Left ventricle myocardium inferior (tissue), 1 donor: ENCODE results near the gene GUCY1A2. TPM values are rescaled to one million over a fixed set of nuclear protein-coding genes. Genes with fewer than 3 reads are reported as not detected.

Source experiments
- DNase-seq: peaks from one replicate; pipeline ENCODE4 v3.0.0-alpha.2; 2020
- H3K27ac ChIP-seq: fragments of 200-600 bp; replicated peaks from 2 replicates; pipeline ENCODE4 v1.8.0; 2021
- H3K27me3 ChIP-seq: fragments of 200-600 bp; 2 replicates; pipeline ENCODE4 v1.8.0; 2021; ENCODE audit warnings: low read depth
- H3K36me3 ChIP-seq: fragments of 200-600 bp; 2 replicates; pipeline ENCODE4 v1.8.0; 2021
- H3K4me1 ChIP-seq: fragments of 200-600 bp; 2 replicates; pipeline ENCODE4 v1.8.0; 2021
- H3K4me3 ChIP-seq: fragments of 200-600 bp; 2 replicates; pipeline ENCODE4 v1.8.0; 2021; ENCODE audit warnings: mild to moderate bottlenecking, moderate library complexity
- H3K9me3 ChIP-seq: fragments of 200-600 bp; replicated peaks from 2 replicates; pipeline ENCODE4 v1.8.0; 2021
- intact Hi-C: fragments of 100-400 bp; cut with micrococcal nuclease; formaldehyde crosslinking; loops from one replicate; pipeline ENCODE4 v1.11.0; 2022
- total RNA-seq: library from RNA; stranded (reverse); fragmentation: NEBNext Ultra II Directional; extraction: Animal tissue kit (Norgen Biotek cat#: 25700); gene quantifications from one replicate; pipeline ENCODE4 v1.2.1, GENCODE V29; 2021
- TF ChIP-seq, protein P1 (sequence below): fragments of 200-600 bp; IDR thresholded peaks from 2 replicates; pipeline ENCODE4 v1.8.0; 2021; ENCODE audit warnings: antibody characterized with exemption, mild to moderate bottlenecking, borderline replicate concordance
- donor health status: DM: no; HTN: yes; CAD: no; lungs with severe emphysema.

GUCY1A2 gene
- total RNA-seq, 1 donor from 2014 or later = 10.2 TPM

DNA sequence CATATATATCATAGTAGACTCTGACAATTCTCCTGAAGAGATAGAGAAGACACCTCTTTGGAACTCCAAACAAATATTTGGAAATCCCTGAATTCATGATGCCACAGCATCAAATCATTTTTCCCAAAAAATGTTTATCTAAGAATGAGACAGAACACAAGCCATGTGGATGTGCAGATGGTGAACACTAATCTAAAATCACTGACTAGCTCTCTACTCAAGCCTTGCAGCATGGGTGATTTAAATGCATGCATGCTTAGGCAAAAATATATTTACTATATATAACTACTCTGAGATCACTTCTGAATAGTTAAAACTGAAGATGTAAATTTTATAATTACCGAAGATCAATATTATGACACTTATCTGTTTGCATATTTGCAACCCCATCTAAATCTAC, 289.9 kb downstream of the GUCY1A2 start:
- intact Hi-C loops = no loop called here
- no peak for DNase-seq
- no peaks in the 10 kb centered on the region for H3K27me3 ChIP-seq

DNA sequence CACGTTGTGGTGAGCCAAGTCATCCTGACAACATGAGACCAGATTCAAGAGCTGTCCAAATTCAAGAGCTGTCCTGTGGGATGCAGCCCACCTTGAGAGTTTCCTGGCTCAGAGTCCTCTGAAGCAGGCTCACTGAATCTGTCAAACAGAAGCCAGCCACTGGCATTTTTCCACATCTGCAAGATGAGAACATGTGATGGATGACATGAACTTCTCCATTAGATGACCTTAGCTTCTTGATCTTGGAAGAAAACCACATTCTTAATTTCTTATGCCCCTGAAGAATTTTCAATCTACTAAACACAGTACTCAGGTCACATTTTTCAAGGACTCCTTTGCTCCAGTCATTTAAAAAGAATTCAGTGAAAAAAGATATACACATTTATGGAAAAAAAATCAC, 291.0 kb downstream of the GUCY1A2 start:
- no peaks in the 10 kb centered on the region for H3K4me1 ChIP-seq
- no peaks in the 10 kb centered on the region for H3K27me3 ChIP-seq
- no peak overlapping the region for H3K4me3 ChIP-seq
- no peak for DNase-seq
- intact Hi-C loops = no loop called here
- TF ChIP-seq, protein P1, sequence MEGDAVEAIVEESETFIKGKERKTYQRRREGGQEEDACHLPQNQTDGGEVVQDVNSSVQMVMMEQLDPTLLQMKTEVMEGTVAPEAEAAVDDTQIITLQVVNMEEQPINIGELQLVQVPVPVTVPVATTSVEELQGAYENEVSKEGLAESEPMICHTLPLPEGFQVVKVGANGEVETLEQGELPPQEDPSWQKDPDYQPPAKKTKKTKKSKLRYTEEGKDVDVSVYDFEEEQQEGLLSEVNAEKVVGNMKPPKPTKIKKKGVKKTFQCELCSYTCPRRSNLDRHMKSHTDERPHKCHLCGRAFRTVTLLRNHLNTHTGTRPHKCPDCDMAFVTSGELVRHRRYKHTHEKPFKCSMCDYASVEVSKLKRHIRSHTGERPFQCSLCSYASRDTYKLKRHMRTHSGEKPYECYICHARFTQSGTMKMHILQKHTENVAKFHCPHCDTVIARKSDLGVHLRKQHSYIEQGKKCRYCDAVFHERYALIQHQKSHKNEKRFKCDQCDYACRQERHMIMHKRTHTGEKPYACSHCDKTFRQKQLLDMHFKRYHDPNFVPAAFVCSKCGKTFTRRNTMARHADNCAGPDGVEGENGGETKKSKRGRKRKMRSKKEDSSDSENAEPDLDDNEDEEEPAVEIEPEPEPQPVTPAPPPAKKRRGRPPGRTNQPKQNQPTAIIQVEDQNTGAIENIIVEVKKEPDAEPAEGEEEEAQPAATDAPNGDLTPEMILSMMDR = no peak
- no peaks in the 10 kb centered on the region for H3K9me3 ChIP-seq
- H3K36me3 ChIP-seq = no peaks in the 10 kb centered on the region
- H3K27ac ChIP-seq = no peak overlapping the region

More for the DNA sequence above, 289.9 kb downstream of the GUCY1A2 start:
- TF ChIP-seq, protein P1 = no peak
- Histone ChIP-seq H3K27ac (no peak overlapping the region), H3K36me3 (no peaks in the 10 kb centered on the region), H3K9me3 (no peaks in the 10 kb centered on the region), H3K4me1 (no peaks in the 10 kb centered on the region), H3K4me3 (no peak overlapping the region)

DNA sequence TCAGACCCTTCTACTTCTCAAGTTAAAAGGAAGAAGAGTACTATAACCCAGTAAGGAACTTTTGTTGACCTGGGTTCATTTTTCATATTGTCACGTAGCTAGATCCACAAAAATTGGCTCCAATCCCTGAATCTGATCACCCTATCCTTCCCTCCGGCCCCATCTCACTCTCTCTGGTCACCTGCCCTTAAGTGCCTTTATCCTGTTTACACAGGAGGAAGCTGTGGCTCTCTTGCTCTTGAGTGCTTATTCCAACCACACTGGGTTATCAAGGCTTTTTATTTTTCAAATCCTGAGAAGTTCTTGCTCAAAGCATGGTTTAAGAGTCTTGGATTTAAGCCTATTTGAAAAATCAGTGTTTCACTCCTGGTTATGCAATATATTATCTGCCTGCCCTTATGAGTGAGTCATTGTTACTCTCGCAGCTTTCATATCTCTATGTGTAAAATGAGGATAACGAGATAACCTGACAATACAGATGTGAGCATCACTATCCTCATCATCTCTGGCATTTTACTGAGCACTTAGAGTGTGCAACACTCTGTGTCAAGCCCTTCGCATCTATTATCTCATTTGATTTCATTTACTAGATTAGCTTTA, 293.9 kb downstream of the GUCY1A2 start:
- Histone ChIP-seq H3K9me3 (no peaks in the 10 kb centered on the region), H3K36me3 (no peaks in the 10 kb centered on the region), H3K27me3 (no peaks in the 10 kb centered on the region), H3K4me1 (no peaks in the 10 kb centered on the region), H3K27ac (no peak overlapping the region), H3K4me3 (no peak overlapping the region)
- TF ChIP-seq, protein P1 = no peak
- no peak for DNase-seq
- intact Hi-C loops = no loop called here

DNA sequence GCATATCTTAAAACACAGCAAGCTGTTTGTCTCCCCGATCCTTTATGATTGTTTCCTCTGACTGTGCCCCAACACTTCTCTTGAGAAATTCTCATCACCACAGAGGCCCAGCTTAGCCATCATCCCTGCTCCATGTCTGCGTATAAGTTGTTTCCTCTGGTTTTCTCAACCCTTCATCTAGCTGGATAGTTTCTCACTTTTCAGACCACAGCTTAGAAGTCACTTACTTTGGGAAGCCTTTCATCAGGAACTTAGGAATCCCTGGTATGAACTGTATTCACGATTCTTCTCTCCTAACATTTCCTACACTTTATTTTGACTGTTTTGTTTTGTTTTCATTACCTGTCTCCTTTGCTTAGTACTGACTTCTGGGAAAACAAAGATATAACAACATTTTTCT, 295.2 kb downstream of the GUCY1A2 start:
- TF ChIP-seq, protein P1 = no peak
- H3K27me3 ChIP-seq = no peaks in the 10 kb centered on the region
- H3K4me3 ChIP-seq = no peak overlapping the region
- H3K9me3 ChIP-seq = no peaks in the 10 kb centered on the region
- no peak for DNase-seq
- intact Hi-C loops = no loop called here
- H3K27ac ChIP-seq = no peak overlapping the region
- no peaks in the 10 kb centered on the region for H3K4me1 ChIP-seq
- no peaks in the 10 kb centered on the region for H3K36me3 ChIP-seq

DNA sequence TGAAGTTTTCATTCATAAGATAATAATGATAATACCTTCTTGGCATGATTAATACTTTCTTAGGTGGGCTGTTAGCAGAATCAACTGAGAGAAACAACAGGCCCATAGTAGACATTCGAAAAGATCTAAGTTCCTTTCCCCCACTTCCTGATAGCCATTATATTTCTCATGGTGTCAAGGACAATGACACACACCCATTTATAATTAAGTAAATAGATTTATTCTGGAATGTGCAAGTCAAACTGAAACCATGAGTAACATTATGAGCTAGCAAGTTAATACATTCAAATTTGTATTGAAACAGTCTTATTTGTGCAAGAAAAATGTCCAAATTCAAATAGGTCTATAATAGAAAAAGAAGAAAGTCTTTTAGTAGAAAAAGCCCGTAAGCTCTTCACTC, 301.1 kb downstream of the GUCY1A2 start:
- no peak for DNase-seq
- H3K36me3 ChIP-seq = no peaks in the 10 kb centered on the region
- no peaks in the 10 kb centered on the region for H3K9me3 ChIP-seq
- no peak overlapping the region for H3K27ac ChIP-seq
- H3K27me3 ChIP-seq = no peaks in the 10 kb centered on the region
- intact Hi-C loops = no loop called here
- no peaks in the 10 kb centered on the region for H3K4me1 ChIP-seq
- TF ChIP-seq, protein P1 = no peak
- H3K4me3 ChIP-seq = no peak overlapping the region

DNA sequence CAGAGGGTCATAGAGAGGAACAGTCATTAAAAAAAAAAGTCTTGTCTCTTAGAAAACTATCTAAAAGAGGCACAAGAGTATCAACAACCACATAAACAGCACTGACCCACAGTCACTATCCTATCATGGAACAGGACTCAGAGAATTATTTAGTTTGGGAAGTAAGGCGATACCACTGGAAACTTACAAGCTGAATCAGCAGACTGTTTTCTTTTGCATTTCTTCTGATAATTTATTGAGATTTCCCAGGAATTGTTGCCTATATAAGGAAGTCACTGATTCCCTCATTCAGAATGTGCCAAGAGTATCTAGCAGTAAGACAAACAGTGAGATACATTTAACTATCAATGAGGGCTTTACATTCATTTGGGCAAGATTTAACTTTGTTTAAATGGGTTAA, 304.1 kb downstream of the GUCY1A2 start:
- intact Hi-C loops = no loop called here
- Histone ChIP-seq H3K27me3 (no peaks in the 10 kb centered on the region), H3K9me3 (no peaks in the 10 kb centered on the region), H3K4me3 (no peak overlapping the region), H3K4me1 (no peaks in the 10 kb centered on the region), H3K36me3 (no peaks in the 10 kb centered on the region), H3K27ac (no peak overlapping the region)
- no peak for DNase-seq
- TF ChIP-seq, protein P1 = no peak
